ENCODE data around the gene SP4.

Gene SP4

GRCh38 chr7:21412410-21412851 lies 15.5 kb upstream of the SP4 start:
- ChIA-PET CTCF (interaction anchor here (1.0 to 3.5 kb wide), 8 partner anchors 11 to 156 kb away, joined by 3 to 14 read pairs (median 3); partner anchors contain the start of gene SP4), POLR2A (no interaction called here)
- DNase-seq (ENCODE audit: extremely low spot score): peak; percentile 49
- no peak for TF ChIP-seq CTCF (IDR thresholded peaks at IDR 0.05; ENCODE audit: control extremely low read depth, extremely low read depth, low read depth, missing control alignments)

GRCh38 chr7:21412957-21413356 lies 14.9 kb upstream of the SP4 start:
- no peak for TF ChIP-seq CTCF (IDR thresholded peaks at IDR 0.05; ENCODE audit: control extremely low read depth, extremely low read depth, low read depth, missing control alignments)
- no peak for DNase-seq (ENCODE audit: extremely low spot score)

GRCh38 chr7:21413502-21413901 lies 14.4 kb upstream of the SP4 start:
- ChIA-PET CTCF (interaction anchor here (0.7 to 3.5 kb wide), 4 partner anchors 9 to 157 kb away, joined by 3 to 14 read pairs (median 4); partner anchors contain the start of gene SP4), POLR2A (no interaction called here)
- no peak for TF ChIP-seq CTCF (IDR thresholded peaks at IDR 0.05; ENCODE audit: control extremely low read depth, extremely low read depth, low read depth, missing control alignments)
- DNase-seq (ENCODE audit: extremely low spot score): no peak

More at GRCh38 chr7:21412957-21413356, 14.9 kb upstream of the SP4 start:
- ChIA-PET POLR2A (no interaction called here), CTCF (interaction anchor here (0.7 to 3.5 kb wide), 5 partner anchors 10 to 156 kb away, joined by 3 to 14 read pairs (median 4); partner anchors contain the start of gene SP4)

GRCh38 chr7:21414795-21415393 lies 13.0 kb upstream of the SP4 start:
- CTCF ChIA-PET: interaction anchor here (1.0 to 1.7 kb wide), 2 partner anchors 12 to 158 kb away, joined by 3 to 5 read pairs; partner anchors contain the start of gene SP4
- no peak for DNase-seq (ENCODE audit: extremely low spot score)
- no peak for TF ChIP-seq CTCF (IDR thresholded peaks at IDR 0.05; ENCODE audit: control extremely low read depth, extremely low read depth, low read depth, missing control alignments)
- POLR2A ChIA-PET: no interaction called here

- ChIA-PET POLR2A (no interaction called here), CTCF (interaction anchor here (0.7 kb wide), 1 partner anchor 9 kb away, joined by 3 read pairs; no protein-coding TSS in a partner anchor)
- DNase-seq (ENCODE audit: extremely low spot score): no peak
- no peak for TF ChIP-seq CTCF (IDR thresholded peaks at IDR 0.05; ENCODE audit: control extremely low read depth, extremely low read depth, low read depth, missing control alignments)
Measured at GRCh38 chr7:21417647-21418046, 10.2 kb upstream of the SP4 start.

- no peak for TF ChIP-seq CTCF (IDR thresholded peaks at IDR 0.05; ENCODE audit: control extremely low read depth, extremely low read depth, low read depth, missing control alignments)
- no peak for DNase-seq (ENCODE audit: extremely low spot score)
- POLR2A ChIA-PET: no interaction called here
- CTCF ChIA-PET: interaction anchor here (0.7 to 1.8 kb wide), 3 partner anchors 9 to 138 kb away, joined by 3 to 4 read pairs (median 3); no protein-coding TSS in a partner anchor
Measured at GRCh38 chr7:21422751-21423150, 5.1 kb upstream of the SP4 start.

Data from GM10248 (cell line).